ENCODE data around the gene FZR1. TPM values are rescaled to one million over a fixed set of nuclear protein-coding genes. Genes with fewer than 3 reads are reported as not detected.

Gene FZR1
- total RNA-seq, 1 experiment from 2014 or later = 51.4 TPM

- Mint-ChIP-seq H3K4me1 (peaks cover 4 to 8% of the 10 kb centered on the region in 2 experiments; a peak in 3 of 4 replicates), H3K36me3 (ENCODE audit: insufficient read depth in 1 of 3, low read depth in 3 of 3) (peaks cover 2 to 17% (median 14%) of the 10 kb centered on the region in 3 experiments; a peak in 6 of 7 replicates), H3K9me3 (no peaks in the 10 kb centered on the region), H3K27ac (no peak overlapping the region), H3K4me3 (no peak overlapping the region), H3K27me3 (ENCODE audit: low read depth) (no peaks in the 10 kb centered on the region)
- Histone ChIP-seq H2BK5ac (ENCODE audit: insufficient read length, low read length) (no peak overlapping the region), H2BK15ac (ENCODE audit: low read depth, low read length) (no peak overlapping the region), H2AFZ (ENCODE audit: low read length) (no peak overlapping the region), H3T11ph (ENCODE audit: low read length) (no peak overlapping the region), H4K8ac (replicated peaks; ENCODE audit: insufficient read length, low read depth, low read length) (no peak overlapping the region), H3K79me1 (ENCODE audit: insufficient read depth, low read depth, low read length, poor library complexity, severe bottlenecking) (no peaks in the 10 kb centered on the region), H3K23ac (ENCODE audit: insufficient read length, low read depth, low read length) (no peak overlapping the region), H2BK20ac (ENCODE audit: low read depth, low read length, poor library complexity, severe bottlenecking) (no peak overlapping the region), H3K4ac (ENCODE audit: low read depth, low read length) (no peak overlapping the region), H3K27me3 (ENCODE audit: insufficient read depth, low read length) (no peaks in the 10 kb centered on the region), H2BK120ac (ENCODE audit: low read depth, low read length, poor library complexity, severe bottlenecking) (no peak overlapping the region), H3K9ac (ENCODE audit: extremely low read depth, insufficient read length, low read length) (no peak overlapping the region), H3K9me3 (ENCODE audit: control insufficient read depth, low read depth, low read length) (no peaks in the 10 kb centered on the region), H4K91ac (ENCODE audit: insufficient read length, low read depth, low read length) (no peak overlapping the region), H2AK5ac (ENCODE audit: insufficient read length, low read length) (no peak overlapping the region), H4K5ac (ENCODE audit: insufficient read length, low read depth, low read length) (no peak overlapping the region), H3K27ac (ENCODE audit: insufficient read length, low read depth, low read length) (no peak overlapping the region), H3K18ac (ENCODE audit: insufficient read length, low read depth, low read length) (no peak overlapping the region), H3K4me1 (ENCODE audit: insufficient read depth, low read length) (no peaks in the 10 kb centered on the region), H3K79me2 (ENCODE audit: insufficient read depth, low read length) (no peaks in the 10 kb centered on the region), H2BK12ac (ENCODE audit: insufficient read length, low read depth, low read length) (no peak overlapping the region), H4K20me1 (ENCODE audit: control insufficient read depth, insufficient read depth, insufficient read length) (no peaks in the 10 kb centered on the region), H3K4me2 (ENCODE audit: insufficient read depth, insufficient read length, low read length) (no peak overlapping the region), H3K23me2 (ENCODE audit: insufficient read length, low read depth, low read length, poor library complexity, severe bottlenecking) (no peaks in the 10 kb centered on the region), H3K14ac (ENCODE audit: insufficient read depth, low read length) (no peak overlapping the region), H3K56ac (ENCODE audit: insufficient read length, low read depth, low read length) (no peak overlapping the region)
- no peak for DNase-seq
- WGBS (ENCODE audit: extremely low coverage, insufficient read length, low lambda C conversion rate) = no CpG with 5 or more reads among the region's 9 CpGs
- no peak for TF ChIP-seq CTCF (conservative IDR thresholded peaks at IDR 0.05)
Measured at GRCh38 chr19:3544058-3544376, 37.9 kb downstream of the FZR1 start.

Data from H9 (cell line).